Fibroblast of skin of abdomen (primary cell): ENCODE results near the gene NFKBIE.
A peak's percentile ranks its signal among the peaks of the same experiment; 100 is the strongest.
"Not testable (repeated sequence)": the region's sequence is repeated elsewhere in the genome, so short reads cannot be mapped to it uniquely, and the experiment has no call there.

Source experiments
- DNase-seq: peaks from one replicate; pipeline ENCODE4 v3.0.0-alpha.2; 2013

NFKBIE gene

DNA sequence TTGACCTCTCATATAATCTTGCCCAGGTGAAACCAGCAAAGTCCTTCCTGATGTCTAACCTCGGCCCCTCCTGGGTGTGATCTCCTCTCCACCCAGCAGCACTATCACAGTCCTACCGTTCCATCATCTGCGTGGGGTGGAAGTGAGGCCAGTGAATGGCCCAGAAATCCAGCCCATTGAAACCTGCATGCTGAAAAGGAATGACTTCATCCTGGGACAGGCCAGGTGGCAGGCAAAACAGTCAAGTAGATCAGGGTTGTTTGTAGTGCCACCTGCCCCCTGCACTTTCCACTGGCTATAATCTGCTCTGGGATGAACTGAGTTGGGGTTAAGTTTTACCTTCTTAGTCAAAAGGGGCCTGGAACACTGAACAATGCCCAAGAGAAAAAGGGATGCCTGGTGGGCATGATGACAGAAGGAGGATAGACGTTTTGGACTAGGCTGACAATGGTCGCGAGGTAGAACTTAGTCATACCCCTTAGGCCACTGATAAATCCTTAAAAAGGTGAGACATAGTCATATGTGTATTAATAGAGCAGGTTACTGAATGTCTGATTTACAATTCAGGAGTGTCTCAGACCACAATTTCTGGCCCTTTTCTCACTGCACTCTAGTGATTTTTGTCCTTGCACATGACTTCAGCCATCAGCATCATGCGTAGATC is 26.5 kb downstream of the NFKBIE start:
- DNase-seq = no peak

DNA sequence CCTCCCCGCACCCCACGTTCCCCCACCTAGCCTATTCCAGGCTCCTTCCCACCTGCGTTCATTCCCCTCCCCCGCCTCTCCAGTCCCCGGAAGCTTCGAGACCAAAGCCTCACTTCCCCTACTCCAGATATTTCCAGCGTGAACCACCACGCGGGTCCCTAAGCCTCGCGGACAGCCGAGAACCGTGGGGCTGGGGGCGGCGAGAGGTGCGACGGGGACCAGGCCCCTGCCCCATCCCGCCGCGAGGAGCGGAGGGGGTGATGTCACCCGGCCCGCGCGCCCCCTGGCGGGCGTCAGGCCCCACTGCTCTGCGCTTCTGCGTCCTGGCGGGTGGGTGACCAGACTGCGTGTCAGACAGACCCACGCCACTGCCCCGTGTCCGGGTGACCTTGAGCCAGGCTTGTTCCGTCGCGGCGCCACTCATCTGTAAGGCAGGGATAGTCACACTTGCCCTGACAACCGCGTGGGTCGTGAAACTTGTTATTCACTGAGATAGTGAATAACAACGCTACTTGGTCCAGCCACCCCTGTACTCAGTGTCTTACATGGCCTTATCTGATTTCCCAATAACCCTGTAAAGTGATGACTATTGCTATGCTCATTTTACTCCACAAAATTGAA is 27.4 kb downstream of the NFKBIE start:
- peak; percentile 57 for DNase-seq

DNA sequence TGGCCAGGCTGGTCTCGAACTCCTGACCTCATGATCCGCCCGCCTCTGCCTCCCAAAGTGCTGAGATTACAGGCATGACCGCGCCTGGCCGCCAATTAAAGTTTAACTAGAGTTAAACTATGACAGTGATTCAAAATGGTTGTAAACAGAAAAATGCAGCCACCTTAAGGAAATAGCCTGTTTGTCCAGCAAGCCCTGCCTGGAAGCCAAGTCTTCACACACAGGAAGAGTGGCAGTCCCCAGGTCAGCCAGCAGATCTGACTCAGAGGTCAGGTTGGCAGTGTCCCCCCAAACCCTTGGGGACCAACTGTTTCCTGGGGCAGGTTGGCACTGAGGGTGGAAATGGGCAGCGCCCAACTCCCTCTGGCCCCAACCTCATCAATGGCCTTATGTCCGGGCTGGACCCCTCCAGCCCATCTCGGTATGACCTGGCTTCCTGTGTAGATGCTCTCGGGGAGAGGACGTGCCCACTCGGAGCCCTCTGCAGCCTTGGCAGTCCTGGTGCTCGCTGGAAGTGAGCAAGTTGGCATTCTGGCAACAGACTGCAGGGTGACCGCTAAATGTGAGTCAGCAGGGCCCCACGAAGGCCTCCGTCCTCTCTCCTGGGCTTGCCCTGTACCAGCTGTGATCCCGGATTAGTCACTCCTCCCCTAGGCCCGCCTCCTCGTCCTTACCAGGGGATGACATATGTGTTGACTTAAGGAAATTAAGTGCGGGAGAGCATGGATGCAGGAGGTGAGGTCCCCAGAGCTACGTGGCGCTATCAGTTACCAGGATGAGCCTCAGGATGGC is 28.1 kb downstream of the NFKBIE start:
- peak; percentile 92 for DNase-seq

DNA sequence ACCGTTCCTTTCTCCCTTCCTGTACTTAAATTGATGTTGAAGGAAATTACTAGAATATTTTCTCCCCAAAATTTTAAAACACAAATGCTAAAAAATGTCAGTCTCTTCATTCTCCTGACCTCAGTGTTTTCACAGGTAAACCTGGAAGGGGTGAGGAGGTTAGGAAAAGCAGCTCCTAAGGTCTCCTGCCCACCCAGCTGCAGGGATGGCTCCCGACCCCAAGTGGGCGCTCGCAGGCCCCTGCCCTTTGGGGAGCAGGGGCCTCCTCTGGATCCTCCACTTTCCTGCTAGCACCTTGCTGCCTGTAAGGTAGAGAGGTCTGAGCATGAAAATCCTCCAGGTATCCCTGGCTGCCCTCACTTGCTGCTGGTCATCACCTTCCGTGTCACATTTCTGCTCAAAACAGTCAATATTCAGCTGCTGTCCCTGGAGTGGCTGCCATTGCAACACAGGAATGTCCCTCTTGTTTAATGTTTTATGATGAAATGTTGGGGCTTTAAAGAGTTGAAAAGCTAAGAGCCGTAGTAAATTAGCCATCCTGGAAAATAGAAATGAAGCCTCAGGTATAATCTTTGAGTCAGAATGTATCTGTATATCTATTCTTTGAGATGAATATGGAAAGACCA is 29.3 kb downstream of the NFKBIE start:
- DNase-seq = no peak

DNA sequence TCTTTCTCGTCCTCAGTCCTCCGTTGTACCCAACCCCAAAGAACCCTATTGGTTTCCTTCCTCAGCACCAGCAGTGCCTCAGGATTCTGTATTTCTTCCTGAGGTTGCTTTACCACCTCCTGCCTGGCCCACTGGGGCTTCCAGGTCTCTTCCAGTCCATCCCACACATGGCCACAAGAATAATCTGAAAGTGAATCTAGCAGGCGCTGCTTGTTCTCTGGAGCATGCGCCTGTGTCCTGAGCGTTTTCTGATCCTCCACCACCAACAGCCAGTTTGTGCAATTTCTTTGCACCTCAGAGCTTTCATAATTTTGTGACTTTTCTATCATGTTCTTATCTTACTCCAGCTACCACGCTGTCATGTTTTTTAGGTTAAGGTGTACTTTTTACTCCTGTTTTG is 30.1 kb downstream of the NFKBIE start:
- no peak for DNase-seq

DNA sequence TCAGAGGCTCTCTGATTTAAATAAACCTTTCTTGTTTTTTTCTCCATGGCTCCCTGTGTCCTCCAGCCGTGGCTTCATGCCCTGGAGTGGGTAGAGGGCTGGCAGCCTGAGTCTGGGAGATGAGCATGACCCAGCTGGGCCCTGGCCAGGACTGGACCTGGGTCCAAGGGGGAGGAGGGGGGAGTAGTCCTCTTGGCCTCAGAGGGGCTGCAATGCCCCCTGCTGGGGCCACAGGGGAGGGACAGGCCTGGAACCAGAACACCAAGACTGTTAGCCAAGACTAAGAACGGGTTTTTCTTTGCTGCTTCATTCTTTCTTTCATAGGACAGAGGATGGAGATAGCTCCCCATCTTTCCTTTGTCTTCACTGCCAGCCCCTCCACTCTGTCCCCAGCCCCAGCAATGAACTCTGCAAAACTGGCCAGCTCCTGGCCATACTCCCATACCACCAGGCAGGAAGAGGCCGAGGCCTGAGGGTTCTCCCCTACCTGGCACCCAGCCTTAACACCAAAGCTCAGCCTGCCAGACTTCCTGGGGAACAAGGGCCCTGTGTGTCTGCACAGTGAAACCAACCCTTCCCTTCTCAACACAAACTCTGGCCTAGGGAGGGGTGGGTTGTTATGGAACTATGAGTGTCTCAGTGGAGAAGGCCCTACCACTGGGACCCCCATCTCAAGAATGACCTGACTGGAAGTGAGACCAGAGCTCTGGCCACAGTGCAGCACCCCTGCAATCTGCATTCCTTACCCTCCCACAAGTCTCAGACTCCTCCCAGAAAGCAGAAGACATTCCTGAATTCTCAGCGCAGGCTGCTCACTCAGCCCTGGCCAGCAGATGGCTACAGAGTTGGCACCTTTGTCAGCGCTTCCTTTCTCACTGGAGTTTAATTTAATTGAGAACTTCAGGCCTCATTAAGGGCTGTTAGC is 31.0 kb downstream of the NFKBIE start:
- peak; percentile 79 for DNase-seq

DNA sequence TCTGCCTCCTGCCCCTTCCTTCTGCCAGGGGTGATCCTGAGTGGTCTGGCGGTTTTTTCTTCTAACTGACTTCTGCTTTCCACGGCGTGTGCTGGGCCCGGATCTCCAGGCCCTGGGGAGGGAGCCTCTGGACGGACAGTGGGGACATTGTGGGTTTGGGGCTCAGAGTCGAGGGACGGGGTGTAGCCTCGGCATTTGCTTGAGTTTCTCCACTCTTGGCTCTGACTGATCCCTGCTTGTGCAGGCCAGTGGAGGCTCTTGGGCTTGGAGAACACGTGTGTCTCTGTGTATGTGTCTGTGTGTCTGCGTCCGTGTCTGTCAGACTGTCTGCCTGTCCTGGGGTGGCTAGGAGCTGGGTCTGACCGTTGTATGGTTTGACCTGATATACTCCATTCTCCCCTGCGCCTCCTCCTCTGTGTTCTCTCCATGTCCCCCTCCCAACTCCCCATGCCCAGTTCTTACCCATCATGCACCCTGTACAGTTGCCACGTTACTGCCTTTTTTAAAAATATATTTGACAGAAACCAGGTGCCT is 31.7 kb downstream of the NFKBIE start:
- no peak for DNase-seq

DNA sequence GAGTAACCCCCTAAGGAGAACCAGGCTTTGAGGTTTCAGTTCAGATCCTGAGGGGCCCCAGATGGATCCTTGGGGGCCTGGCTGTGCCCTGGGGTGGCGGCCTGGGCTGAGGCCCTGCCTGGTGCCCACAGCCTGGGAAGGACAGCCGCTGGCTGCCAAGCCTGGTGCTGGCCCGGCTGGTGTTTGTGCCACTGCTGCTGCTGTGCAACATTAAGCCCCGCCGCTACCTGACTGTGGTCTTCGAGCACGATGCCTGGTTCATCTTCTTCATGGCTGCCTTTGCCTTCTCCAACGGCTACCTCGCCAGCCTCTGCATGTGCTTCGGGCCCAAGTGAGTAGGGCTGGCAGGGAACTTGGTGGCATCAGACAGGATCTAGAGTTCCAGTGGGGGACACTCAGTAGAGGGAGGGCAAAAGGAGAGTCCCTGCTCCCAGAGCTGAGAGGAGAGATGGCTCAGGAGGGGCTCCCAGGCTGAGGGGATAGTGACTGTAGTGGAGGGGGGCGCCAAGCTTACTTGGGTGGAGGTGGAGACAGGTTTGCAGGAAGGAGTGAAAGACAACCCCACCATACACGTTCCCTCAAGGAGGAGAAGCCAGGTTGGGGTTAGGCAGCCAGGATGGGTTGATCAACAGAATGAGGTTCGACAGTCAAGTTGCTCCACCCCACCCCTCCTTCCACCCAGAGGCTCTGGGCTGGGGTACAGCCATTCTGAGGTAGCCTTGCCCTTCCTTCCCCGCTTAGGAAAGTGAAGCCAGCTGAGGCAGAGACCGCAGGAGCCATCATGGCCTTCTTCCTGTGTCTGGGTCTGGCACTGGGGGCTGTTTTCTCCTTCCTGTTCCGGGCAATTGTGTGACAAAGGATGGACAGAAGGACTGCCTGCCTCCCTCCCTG is 32.4 kb downstream of the NFKBIE start:
- no peak for DNase-seq

DNA sequence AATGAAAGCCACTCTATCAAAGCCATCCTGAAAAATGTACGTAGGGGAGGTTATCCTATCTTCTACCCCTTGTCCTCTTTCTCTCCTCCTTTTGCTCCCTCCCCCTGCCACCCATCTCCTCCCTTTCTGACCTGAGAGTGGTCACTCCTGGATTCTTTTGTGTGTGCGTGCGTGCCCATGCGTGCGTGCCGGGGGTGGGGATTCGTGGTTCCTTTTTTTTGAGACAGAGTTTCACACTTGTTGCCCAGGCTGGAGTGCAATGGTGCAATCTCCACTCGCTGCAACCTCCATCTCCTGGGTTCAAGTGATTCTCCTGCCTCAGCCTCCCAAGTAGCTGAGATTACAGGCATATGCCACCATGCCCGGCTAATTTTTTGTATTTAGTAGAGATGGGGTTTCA is 33.9 kb downstream of the NFKBIE start:
- not testable (repeated sequence) for DNase-seq

DNA sequence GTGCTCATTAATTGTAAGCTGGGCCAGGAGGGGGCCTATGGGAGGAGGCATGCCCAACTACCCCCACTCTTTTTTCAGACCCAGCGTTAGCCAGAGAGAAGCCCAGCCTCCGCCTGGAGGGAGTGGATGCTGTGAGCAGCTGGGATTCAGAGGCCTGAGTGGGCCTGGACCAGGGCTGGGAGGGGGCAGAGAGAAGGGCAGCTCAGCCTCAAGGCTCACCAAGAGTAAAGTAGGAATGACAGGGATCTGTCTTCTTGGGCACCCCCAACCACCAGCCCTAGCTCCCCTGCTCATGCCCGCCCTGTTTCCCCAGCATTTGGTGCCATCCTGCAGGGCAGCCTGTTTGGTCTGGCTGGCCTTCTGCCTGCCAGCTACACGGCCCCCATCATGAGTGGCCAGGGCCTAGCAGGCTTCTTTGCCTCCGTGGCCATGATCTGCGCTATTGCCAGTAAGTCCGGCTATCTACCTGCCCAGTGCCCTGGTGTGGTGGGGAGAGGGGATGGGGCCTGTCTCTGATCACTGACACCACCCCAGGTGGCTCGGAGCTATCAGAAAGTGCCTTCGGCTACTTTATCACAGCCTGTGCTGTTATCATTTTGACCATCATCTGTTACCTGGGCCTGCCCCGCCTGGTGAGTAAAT is 35.2 kb downstream of the NFKBIE start:
- DNase-seq = no peak

DNA sequence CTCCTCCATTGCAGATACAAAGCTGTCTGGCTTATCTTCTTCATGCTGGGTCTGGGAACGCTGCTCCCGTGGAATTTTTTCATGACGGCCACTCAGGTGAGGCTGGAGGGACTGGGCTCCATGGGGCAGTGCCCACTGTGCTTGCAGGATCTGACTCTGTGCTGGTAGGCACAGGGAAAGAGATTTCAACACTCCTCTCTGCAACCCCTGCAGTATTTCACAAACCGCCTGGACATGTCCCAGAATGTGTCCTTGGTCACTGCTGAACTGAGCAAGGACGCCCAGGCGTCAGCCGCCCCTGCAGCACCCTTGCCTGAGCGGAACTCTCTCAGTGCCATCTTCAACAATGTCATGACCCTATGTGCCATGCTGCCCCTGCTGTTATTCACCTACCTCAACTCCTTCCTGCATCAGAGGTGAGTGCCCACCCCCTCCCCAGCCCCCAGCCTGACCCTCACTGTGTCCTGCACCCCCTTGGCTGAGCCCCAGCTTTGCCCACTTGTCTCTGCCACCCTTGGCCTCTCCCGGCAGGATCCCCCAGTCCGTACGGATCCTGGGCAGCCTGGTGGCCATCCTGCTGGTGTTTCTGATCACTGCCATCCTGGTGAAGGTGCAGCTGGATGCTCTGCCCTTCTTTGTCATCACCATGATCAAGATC is 35.8 kb downstream of the NFKBIE start:
- no peak for DNase-seq

DNA sequence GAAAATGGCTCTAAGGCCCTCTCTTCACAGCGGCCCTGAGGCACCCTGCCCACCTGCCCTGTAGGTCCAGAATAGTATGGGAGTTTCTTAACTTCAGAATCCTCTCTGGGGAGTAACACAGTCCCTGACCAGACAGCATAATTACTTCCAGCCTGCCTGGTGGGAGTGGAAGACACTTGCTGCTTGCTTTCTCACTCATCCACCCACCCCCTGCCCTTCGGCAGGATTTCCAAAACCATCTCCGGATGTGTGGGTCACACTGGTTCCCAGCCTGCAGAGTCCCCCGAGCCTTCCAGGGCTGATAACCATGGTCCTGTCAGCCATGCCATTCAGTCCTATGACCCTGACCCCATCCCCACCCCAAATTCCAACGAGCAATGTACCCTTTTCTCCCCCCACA is 36.5 kb downstream of the NFKBIE start:
- DNase-seq = no peak

DNA sequence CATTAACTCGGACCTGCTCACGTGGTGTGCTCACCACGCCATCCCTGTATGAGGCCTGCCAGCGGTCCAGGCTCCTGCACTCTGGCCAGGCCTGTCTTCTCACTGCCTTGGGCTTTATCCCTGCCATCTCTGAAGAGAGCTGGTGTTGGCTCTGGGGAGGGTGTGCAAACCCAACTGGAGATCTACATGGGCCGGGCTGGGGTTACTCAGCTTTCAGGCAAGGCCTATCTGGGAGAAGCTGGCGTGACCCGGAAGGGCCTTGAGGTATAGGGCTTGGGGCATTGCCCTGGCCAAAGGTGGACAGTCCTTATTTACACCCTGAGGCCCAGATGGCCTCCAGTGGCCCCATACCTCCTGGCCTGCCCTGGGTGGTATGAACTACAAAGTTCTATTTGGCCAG is 36.9 kb downstream of the NFKBIE start:
- no peak for DNase-seq

DNA sequence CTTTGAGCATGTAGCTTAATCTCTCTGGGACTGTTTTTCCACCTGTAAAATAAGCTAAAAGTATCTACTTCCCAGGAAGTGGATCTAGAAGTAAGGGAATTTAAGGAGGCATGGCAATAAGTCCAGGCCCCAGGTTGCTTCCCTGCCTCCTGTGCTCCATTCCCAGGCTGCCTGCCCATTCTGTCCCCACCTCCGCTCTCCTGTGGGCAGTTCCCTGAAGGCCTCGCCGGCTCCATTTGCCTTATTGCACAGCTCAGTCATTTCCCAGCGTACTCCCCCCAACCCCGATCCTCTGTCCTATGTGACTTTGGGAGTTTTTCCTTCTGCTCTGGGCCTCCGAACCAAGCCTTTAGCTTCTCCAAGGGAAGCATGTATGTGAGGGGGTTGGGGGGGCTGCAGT is 37.3 kb downstream of the NFKBIE start:
- no peak for DNase-seq

DNA sequence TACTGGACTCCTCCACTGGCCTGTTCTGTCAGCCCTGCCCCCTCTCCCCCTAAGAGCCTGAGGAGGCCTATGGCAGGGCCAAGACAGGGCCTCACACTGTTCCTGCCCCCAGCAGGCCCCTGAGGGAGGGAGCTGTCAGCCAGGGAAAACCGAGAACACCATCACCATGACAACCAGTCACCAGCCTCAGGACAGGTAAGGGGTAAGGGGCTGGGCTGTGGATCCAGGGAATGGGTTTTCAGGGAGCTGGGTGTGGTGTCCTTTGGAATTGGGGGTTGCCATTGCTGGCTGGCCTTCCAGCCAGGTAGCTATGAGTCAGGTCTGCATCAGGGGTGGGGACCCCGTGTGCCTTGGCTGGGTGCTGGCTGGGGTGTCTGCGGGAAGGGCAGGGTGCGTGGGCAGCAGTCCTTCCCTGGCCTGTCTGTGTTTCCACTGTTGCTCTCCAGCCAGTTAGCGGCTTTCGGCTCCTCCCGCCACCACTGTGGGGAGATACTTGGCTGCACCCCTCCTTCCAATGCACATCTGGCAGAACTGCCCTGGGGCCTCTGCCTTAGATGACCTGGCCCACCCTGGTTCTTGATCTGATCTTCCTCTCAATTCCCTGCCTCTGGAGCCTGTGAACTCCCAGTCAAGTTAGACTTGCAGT is 38.1 kb downstream of the NFKBIE start:
- no peak for DNase-seq

DNA sequence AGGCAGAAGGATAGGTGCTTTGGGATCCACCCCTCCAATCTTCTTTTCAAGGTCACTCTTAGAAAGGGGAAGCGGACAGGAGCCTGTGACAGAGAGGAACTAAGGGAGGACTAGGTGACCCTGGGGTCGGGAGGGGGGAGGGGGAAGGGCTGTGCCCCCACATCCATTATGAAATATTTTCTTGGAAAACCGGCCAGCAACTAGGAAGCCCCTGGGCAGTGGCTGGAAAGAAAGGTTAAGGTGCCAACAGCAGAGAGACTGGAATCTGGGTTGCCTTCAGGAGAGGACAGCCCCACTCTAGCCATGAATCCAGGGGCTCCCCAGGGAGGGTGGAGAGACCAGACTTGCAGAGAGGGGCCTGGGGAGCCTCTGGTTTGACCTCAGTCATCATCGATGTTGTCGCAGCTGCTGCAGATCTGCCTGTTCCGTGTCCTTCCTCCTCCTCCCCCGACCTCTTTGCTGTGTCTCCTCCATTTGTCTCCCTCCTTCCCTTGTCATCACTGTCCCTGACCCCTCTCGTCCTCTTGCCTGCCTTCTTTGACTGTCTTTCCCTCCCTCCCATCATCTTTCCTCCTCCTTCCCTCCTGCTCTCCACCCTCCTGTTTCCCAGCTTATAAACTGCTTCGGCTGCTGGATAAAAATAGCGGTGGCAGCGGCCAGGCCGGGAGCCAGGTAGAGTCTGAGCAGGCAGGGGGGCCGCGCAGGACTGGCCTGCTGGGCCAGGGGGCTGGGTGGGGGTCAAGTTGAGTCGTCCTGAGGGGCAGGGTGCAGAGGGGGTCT is 38.8 kb downstream of the NFKBIE start:
- no peak for DNase-seq

DNA sequence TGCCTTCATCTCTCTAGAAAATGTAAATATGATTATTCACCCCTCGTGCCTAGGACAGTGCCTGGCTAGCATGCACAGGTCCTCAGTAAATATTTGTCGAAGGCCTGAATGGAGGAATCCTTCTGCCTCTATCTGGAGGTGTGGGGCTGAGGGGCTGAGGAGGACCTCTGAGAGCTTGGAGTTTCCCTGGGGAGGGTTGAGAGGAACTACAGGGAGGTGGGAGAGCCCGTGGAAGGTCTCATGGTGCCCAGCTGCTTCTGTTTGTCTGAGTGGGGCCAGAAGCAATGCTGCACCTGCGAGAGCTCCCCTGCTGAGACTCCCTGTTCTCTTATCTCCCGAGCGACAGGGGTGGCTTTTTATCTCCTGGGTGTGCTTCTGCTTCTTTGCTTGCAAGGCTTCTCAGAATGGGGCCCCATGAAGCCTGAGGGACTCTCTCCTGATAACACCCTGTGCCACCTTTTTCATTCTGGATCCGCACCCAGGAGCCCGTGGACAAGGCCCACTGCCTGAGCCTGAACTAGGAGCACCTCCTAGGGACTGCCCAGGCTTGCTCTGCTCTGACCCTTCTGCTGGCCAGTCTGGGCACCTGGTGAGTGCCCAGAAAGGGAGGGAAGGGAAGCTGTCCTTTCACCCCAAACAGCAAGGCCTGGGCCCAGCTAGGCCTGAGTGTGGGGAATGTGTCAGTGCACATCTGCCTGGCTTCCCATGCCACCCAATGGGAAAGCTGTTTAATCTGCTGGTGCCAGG is 39.6 kb downstream of the NFKBIE start:
- DNase-seq = no peak

DNA sequence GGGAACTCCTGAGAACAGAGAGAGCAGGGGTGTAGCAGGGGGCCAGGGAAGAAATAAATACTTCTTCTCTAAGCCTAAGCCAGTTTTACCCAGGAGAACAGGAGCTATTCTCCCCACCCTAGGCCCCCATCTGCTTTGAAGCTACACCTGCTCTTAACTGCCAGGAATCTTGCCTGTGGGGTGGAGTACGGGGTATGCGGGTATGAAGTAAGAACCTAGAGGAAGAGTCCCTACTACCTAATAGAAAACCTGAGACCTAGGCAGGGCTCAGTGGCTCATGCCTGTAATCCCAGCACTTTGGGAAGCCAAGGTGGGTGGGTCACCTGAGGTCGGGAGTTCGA is 40.4 kb downstream of the NFKBIE start:
- DNase-seq = no peak
